NCI-H510A treated with DMSO at 0.1 percent for 48 hours (cell line): ENCODE measurements around the gene IP6K2.
"Not testable (repeated sequence)": the region's sequence is repeated elsewhere in the genome, so short reads cannot be mapped to it uniquely, and the experiment has no call there.

Source experiments
- DNase-seq: peaks from one replicate; lab custom pipeline; 2025; lab: John Stamatoyannopoulos, UW

IP6K2 gene

GRCh38 chr3:48727511-48727910 is 10.5 kb upstream of the IP6K2 start:
- DNase-seq = no peak

GRCh38 chr3:48725185-48725855 is 8.3 kb upstream of the IP6K2 start:
- not testable (repeated sequence) for DNase-seq

GRCh38 chr3:48723725-48724124 is 6.7 kb upstream of the IP6K2 start:
- no peak for DNase-seq

GRCh38 chr3:48723293-48723692 is 6.3 kb upstream of the IP6K2 start:
- not testable (repeated sequence) for DNase-seq

- no peak for DNase-seq
These were observed 476 bp downstream of the IP6K2 start for GRCh38 chr3:48716508-48716981.

- no peak for DNase-seq
These were observed 1.7 kb downstream of the IP6K2 start for GRCh38 chr3:48715174-48715800.

GRCh38 chr3:48711727-48712126 is 5.3 kb downstream of the IP6K2 start:
- DNase-seq = no peak

- DNase-seq = no peak
These were observed 8.0 kb downstream of the IP6K2 start for GRCh38 chr3:48709051-48709461.

GRCh38 chr3:48708481-48708889 is 8.5 kb downstream of the IP6K2 start:
- no peak for DNase-seq

- DNase-seq = no peak
These were observed 9.9 kb downstream of the IP6K2 start for GRCh38 chr3:48707157-48707556.

GRCh38 chr3:48702320-48702920 is 14.6 kb downstream of the IP6K2 start:
- no peak for DNase-seq

GRCh38 chr3:48700731-48701405 is 16.2 kb downstream of the IP6K2 start:
- DNase-seq = no peak

GRCh38 chr3:48698891-48699290 is 18.1 kb downstream of the IP6K2 start:
- DNase-seq = no peak

- DNase-seq = no peak
These were observed 19.1 kb downstream of the IP6K2 start for GRCh38 chr3:48697952-48698351.

- DNase-seq = no peak
These were observed 20.4 kb downstream of the IP6K2 start for GRCh38 chr3:48696601-48697000.

GRCh38 chr3:48696156-48696555 is 20.9 kb downstream of the IP6K2 start:
- DNase-seq = no peak

- DNase-seq = no peak
These were observed 21.6 kb downstream of the IP6K2 start for GRCh38 chr3:48695393-48695753.

GRCh38 chr3:48694610-48695392 is 22.2 kb downstream of the IP6K2 start:
- no peak for DNase-seq

- DNase-seq = no peak
These were observed 23.2 kb downstream of the IP6K2 start for GRCh38 chr3:48693826-48694225.

- no peak for DNase-seq
These were observed 24.5 kb downstream of the IP6K2 start for GRCh38 chr3:48692551-48692950.

GRCh38 chr3:48690846-48691458 is 26.1 kb downstream of the IP6K2 start:
- DNase-seq = no peak

GRCh38 chr3:48689384-48689783 is 27.6 kb downstream of the IP6K2 start:
- no peak for DNase-seq
